Melanocyte of skin (primary cell): ENCODE data around the gene BICC1. TPM values are rescaled to one million over a fixed set of nuclear protein-coding genes. Genes with fewer than 3 reads are reported as not detected.

Experiments used
- total RNA-seq, 2 donors: library from RNA; depleted of rRNA; stranded (reverse); fragments of >200 nt; gene quantifications; 2 replicates each; pipeline ENCODE4 v1.2.3, GENCODE V29; 2012

The BICC1 gene, protein sequence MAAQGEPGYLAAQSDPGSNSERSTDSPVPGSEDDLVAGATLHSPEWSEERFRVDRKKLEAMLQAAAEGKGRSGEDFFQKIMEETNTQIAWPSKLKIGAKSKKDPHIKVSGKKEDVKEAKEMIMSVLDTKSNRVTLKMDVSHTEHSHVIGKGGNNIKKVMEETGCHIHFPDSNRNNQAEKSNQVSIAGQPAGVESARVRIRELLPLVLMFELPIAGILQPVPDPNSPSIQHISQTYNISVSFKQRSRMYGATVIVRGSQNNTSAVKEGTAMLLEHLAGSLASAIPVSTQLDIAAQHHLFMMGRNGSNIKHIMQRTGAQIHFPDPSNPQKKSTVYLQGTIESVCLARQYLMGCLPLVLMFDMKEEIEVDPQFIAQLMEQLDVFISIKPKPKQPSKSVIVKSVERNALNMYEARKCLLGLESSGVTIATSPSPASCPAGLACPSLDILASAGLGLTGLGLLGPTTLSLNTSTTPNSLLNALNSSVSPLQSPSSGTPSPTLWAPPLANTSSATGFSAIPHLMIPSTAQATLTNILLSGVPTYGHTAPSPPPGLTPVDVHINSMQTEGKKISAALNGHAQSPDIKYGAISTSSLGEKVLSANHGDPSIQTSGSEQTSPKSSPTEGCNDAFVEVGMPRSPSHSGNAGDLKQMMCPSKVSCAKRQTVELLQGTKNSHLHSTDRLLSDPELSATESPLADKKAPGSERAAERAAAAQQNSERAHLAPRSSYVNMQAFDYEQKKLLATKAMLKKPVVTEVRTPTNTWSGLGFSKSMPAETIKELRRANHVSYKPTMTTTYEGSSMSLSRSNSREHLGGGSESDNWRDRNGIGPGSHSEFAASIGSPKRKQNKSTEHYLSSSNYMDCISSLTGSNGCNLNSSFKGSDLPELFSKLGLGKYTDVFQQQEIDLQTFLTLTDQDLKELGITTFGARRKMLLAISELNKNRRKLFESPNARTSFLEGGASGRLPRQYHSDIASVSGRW
- 1 to 10 TPM; 1.0 to 5.3 TPM for total RNA-seq

DNA sequence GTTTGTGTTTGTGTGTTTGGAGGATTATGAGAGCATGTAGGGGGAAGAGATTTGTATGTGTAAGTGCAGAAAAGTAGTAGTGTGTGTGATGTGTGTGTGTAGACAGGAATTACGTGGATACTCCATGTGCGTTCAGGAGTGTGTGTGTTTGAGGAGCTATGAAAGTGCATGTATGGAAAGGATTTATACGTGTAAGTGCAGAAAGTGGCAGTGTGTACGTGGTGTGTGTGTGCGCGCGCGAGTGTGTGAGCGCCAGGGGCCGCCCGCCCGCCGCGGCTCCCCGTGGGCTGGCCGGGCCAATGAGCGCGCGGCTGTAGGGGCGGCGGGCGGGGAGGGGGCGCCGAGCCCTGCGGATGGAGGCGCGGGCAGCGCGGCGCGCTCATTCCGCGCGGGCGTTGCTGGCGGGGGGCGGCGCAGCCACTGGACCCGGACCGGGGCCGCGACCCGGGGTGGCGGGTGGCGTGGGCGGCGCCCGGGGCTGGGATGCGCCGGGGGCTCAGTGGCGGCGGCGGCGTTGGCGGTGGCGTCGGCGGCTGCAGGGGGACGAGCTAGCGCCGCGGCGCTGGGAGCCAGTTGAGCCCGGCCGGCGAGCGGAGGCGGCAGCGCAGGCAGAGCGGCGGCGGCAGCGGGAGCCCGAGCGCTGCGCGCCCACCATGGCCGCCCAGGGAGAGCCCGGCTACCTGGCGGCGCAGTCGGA, at the start of gene BICC1:
Gene BICC1 (plus strand): TSS at position 382 of the 697 bp plus-strand sequence. CDS start 272 bp downstream, at position 654.

Other genes starting within 250 kb of the BICC1 start
- 1 to 10 TPM; 5.9 to 6.3 TPM for gene IPMK, start 245.0 kb upstream of the BICC1 start, total RNA-seq
- 10 to 100 TPM; 13.8 to 30.0 TPM for gene CISD1, start 243.7 kb upstream of the BICC1 start, total RNA-seq
- gene UBE2D1, start 177.9 kb upstream of the BICC1 start, total RNA-seq: 10 to 100 TPM in 1 of 2 donors, 1 to 10 TPM in 1; 9.6 to 14.3 TPM
- gene TFAM, start 127.5 kb upstream of the BICC1 start, total RNA-seq: 10 to 100 TPM; 17.9 to 35.6 TPM